Right hindlimb (tissue), 1 donor: Measurements from ENCODE around the gene METAP2.
"Not testable (repeated sequence)": the region's sequence is repeated elsewhere in the genome, so short reads cannot be mapped to it uniquely, and the experiment has no call there.

Source experiments
- DNase-seq: peaks from one replicate; pipeline ENCODE4 v3.0.0-alpha.2; 2018

The METAP2 gene

GRCh38 chr12:95463050-95463449 is 10.9 kb upstream of the METAP2 start:
- no peak for DNase-seq

- not testable (repeated sequence) for DNase-seq
Observed at GRCh38 chr12:95463776-95464175, 10.2 kb upstream of the METAP2 start.

- no peak for DNase-seq
Observed at GRCh38 chr12:95465275-95465674, 8.7 kb upstream of the METAP2 start.

GRCh38 chr12:95470300-95470699 is 3.7 kb upstream of the METAP2 start:
- DNase-seq, result no peak

- DNase-seq, result peak; percentile 65
Observed at GRCh38 chr12:95473231-95473883, 595 bp upstream of the METAP2 start.

- DNase-seq, result no peak
Observed at GRCh38 chr12:95474660-95474958, 657 bp downstream of the METAP2 start.

- DNase-seq, result no peak
Observed at GRCh38 chr12:95480230-95480629, 6.3 kb downstream of the METAP2 start.

- DNase-seq, result no peak
Observed at GRCh38 chr12:95481072-95481471, 7.1 kb downstream of the METAP2 start.

GRCh38 chr12:95481888-95482287 is 7.9 kb downstream of the METAP2 start:
- no peak for DNase-seq

GRCh38 chr12:95482564-95482963 is 8.6 kb downstream of the METAP2 start:
- DNase-seq, result not testable (repeated sequence)

GRCh38 chr12:95484524-95484923 is 10.6 kb downstream of the METAP2 start:
- no peak for DNase-seq

- no peak for DNase-seq
Observed at GRCh38 chr12:95487024-95487423, 13.1 kb downstream of the METAP2 start.

GRCh38 chr12:95492462-95492861 is 18.5 kb downstream of the METAP2 start:
- DNase-seq, result no peak

GRCh38 chr12:95494888-95495287 is 20.9 kb downstream of the METAP2 start:
- no peak for DNase-seq

GRCh38 chr12:95495433-95495832 is 21.5 kb downstream of the METAP2 start:
- DNase-seq, result no peak

- no peak for DNase-seq
Observed at GRCh38 chr12:95497031-95497430, 23.1 kb downstream of the METAP2 start.

GRCh38 chr12:95498968-95499367 is 25.0 kb downstream of the METAP2 start:
- no peak for DNase-seq

GRCh38 chr12:95499772-95500171 is 25.8 kb downstream of the METAP2 start:
- DNase-seq, result no peak

- DNase-seq, result no peak
Observed at GRCh38 chr12:95504140-95504539, 30.2 kb downstream of the METAP2 start.

GRCh38 chr12:95505039-95505438 is 31.1 kb downstream of the METAP2 start:
- no peak for DNase-seq

- no peak for DNase-seq
Observed at GRCh38 chr12:95506707-95507523, 33.0 kb downstream of the METAP2 start.

GRCh38 chr12:95509300-95509699 is 35.3 kb downstream of the METAP2 start:
- DNase-seq, result no peak

- no peak for DNase-seq
Observed at GRCh38 chr12:95511977-95512376, 38.0 kb downstream of the METAP2 start.

GRCh38 chr12:95513599-95513998 is 39.6 kb downstream of the METAP2 start:
- no peak for DNase-seq

- no peak for DNase-seq
Observed at GRCh38 chr12:95515197-95515596, 41.2 kb downstream of the METAP2 start.
